Endothelial cell of umbilical vein (primary cell): ENCODE data around the gene ARID1B. TPM values are rescaled to one million over a fixed set of nuclear protein-coding genes. Genes with fewer than 3 reads are reported as not detected.

Experiments
- BruUV-seq: library from RNA; stranded (reverse); fragments of 400-500 nt; replicated peaks from 2 replicates; lab custom pipeline; 2021; lab: Mats Ljungman, UMichigan
- CTCF ChIA-PET: fragments of 300-600, 350-600 bp; sonication (Branson Sonifier 250); formaldehyde crosslinking; loops from one replicate; lab custom pipeline; 2021; ENCODE audit warnings: antibody characterized with exemption, inconsistent platforms; lab: Charles Lee
- POLR2A ChIA-PET: fragments of 300-600, 350-600 bp; sonication (Branson Sonifier 250); formaldehyde crosslinking; loops from one replicate; lab custom pipeline; 2021; ENCODE audit warnings: antibody characterized with exemption, inconsistent platforms; lab: Charles Lee
- DNase-seq: peaks from one replicate; pipeline ENCODE4 v3.0.0-alpha.2; 2011; ENCODE audit warnings: low read depth, low spot score
- FAIRE-seq: peaks from 2 replicates; lab custom pipeline; 2011; peaks lifted over from hg19 to GRCh38; lab: Jason Lieb, UNC
- H2AFZ ChIP-seq: 2 replicates; pipeline ENCODE4 v1.6.0; 2012; ENCODE audit warnings: low read depth, low read length, control low read depth, inconsistent platforms
- H3K27ac ChIP-seq: 2 replicates; pipeline ENCODE4 v1.5.1; 2011; ENCODE audit warnings: low read depth, mild to moderate bottlenecking, control low read depth, low read length, moderate library complexity; ENCODE audit not compliant: insufficient read depth
- H3K27me3 ChIP-seq, 2 experiments: 2 replicates each; pipeline versions ENCODE4 v1.6.0 to v1.6.1; 2011; ENCODE audit warnings: low read length in 2 of 2, mixed read lengths in 1 of 2; ENCODE audit not compliant: control insufficient read depth in 2 of 2, insufficient read depth in 2 of 2
- H3K36me3 ChIP-seq, 2 experiments: 2 replicates in 1 of 2; 3 replicates in 1 of 2; pipeline ENCODE4 v1.5.1; 2011; ENCODE audit warnings: low read length in 2 of 2, mild to moderate bottlenecking in 1 of 2, moderate library complexity in 1 of 2; ENCODE audit not compliant: control insufficient read depth in 2 of 2, insufficient read depth in 2 of 2; ENCODE audit errors: extremely low read depth in 1 of 2
- H3K4me1 ChIP-seq: 3 replicates; pipeline ENCODE4 v1.5.1; 2011; ENCODE audit warnings: mild to moderate bottlenecking, low read length; ENCODE audit not compliant: control insufficient read depth, insufficient read depth; ENCODE audit errors: extremely low read depth
- H3K4me2 ChIP-seq: 2 replicates; pipeline ENCODE4 v1.6.1; 2011; ENCODE audit warnings: low read length, control low read depth, mixed read lengths; ENCODE audit not compliant: insufficient read depth
- H3K4me3 ChIP-seq, 3 experiments: fragments of 200-600 bp in 1 of 3; sonication (generic), shearing (Covaris generic) in 1 of 3; replicated peaks in 1 of 3; 2 replicates each; pipeline ENCODE4 v1.5.1; 2011 to 2016; ENCODE audit warnings: control low read depth in 3 of 3, low read length in 3 of 3, mild to moderate bottlenecking in 2 of 3, inconsistent platforms in 1 of 3, low read depth in 1 of 3, moderate library complexity in 1 of 3; ENCODE audit not compliant: insufficient read depth in 1 of 3
- H3K79me2 ChIP-seq: 2 replicates; pipeline ENCODE4 v1.6.0; 2012; ENCODE audit warnings: low read length, inconsistent platforms; ENCODE audit not compliant: control insufficient read depth, insufficient read depth
- H3K9ac ChIP-seq: replicated peaks from 2 replicates; pipeline ENCODE3; 2011; ENCODE audit warnings: low read length, control low read depth; ENCODE audit not compliant: insufficient read depth; ENCODE audit errors: extremely low read depth
- H3K9me1 ChIP-seq: replicated peaks from 3 replicates; pipeline ENCODE4 v1.6.0; 2011; ENCODE audit warnings: mild to moderate bottlenecking, low read length; ENCODE audit not compliant: control insufficient read depth, insufficient read depth; ENCODE audit errors: extremely low read depth
- H3K9me3 ChIP-seq: replicated peaks from 2 replicates; pipeline ENCODE4 v1.5.1; 2012; ENCODE audit warnings: low read length, inconsistent platforms; ENCODE audit not compliant: control insufficient read depth, insufficient read depth
- H4K20me1 ChIP-seq: replicated peaks from 2 replicates; pipeline ENCODE3; 2011; ENCODE audit warnings: mild to moderate bottlenecking, low read length; ENCODE audit not compliant: control insufficient read depth, insufficient read depth; ENCODE audit errors: extremely low read depth
- CTCF ChIP-seq, 2 donors: IDR thresholded peaks; 1 replicate in 1 of 2; 2 replicates in 1 of 2; pipeline ENCODE4 v1.5.1; 2011; ENCODE audit warnings: low read length in 2 of 2, mild to moderate bottlenecking in 2 of 2, moderate library complexity in 2 of 2, control low read depth in 1 of 2, inconsistent platforms in 1 of 2, low read depth in 1 of 2; ENCODE audit not compliant: insufficient read depth in 1 of 2; ENCODE audit errors: extremely low read depth in 1 of 2
- EZH2 ChIP-seq: IDR thresholded peaks from 2 replicates; pipeline ENCODE4 v1.6.1; 2012; ENCODE audit warnings: borderline replicate concordance, low read depth, mild to moderate bottlenecking, moderate library complexity, low read length, inconsistent platforms; ENCODE audit not compliant: severe bottlenecking
- FOS ChIP-seq: IDR thresholded peaks from 2 replicates; pipeline ENCODE4 v1.6.1; 2011; ENCODE audit warnings: mild to moderate bottlenecking, low read length, moderate library complexity, borderline replicate concordance; ENCODE audit not compliant: insufficient read depth
- GATA2 ChIP-seq: IDR thresholded peaks from 2 replicates; pipeline ENCODE4 v1.7.0; 2011; ENCODE audit warnings: low read depth, mild to moderate bottlenecking, moderate library complexity, mixed read lengths, low read length; ENCODE audit not compliant: insufficient read length, insufficient read depth
- JUN ChIP-seq: IDR thresholded peaks from 2 replicates; pipeline ENCODE4 v1.6.1; 2011; ENCODE audit warnings: borderline replicate concordance, low read depth; ENCODE audit not compliant: insufficient read length, insufficient read depth
- MAX ChIP-seq: IDR thresholded peaks from 2 replicates; pipeline ENCODE4 v1.6.1; 2011; ENCODE audit not compliant: insufficient read depth, insufficient read length
- MYC ChIP-seq: IDR thresholded peaks from one replicate; pipeline ENCODE4 v1.6.1; 2011; ENCODE audit warnings: mild to moderate bottlenecking, low read depth, low read length
- POLR2A ChIP-seq: IDR thresholded peaks from 2 replicates; pipeline ENCODE4 v1.6.1; 2012; ENCODE audit warnings: low read depth, mild to moderate bottlenecking, control low read depth, low read length
- POLR2AphosphoS5 ChIP-seq: IDR thresholded peaks from 2 replicates; pipeline ENCODE4 v1.6.1; 2012; ENCODE audit warnings: low read depth, mild to moderate bottlenecking, control low read depth, low read length, moderate library complexity; ENCODE audit not compliant: insufficient read depth
- dilution Hi-C: fragments of 300-500 bp; cut with MboI; formaldehyde crosslinking; loops from one replicate; pipeline ENCODE4 v1.15.0; 2019; ENCODE audit warnings: low sequenced_read_pairs; ENCODE audit not compliant: extremely low pct_ligation_motif_present
- intact Hi-C: fragments of 100-400 bp; cut with micrococcal nuclease; formaldehyde crosslinking; loops from one replicate; pipeline ENCODE4 v1.10.0; 2022
- polyA plus RNA-seq, 4 experiments: library from polyadenylated mRNA; depleted of rRNA in 3 of 4; stranded (reverse) in 3 of 4; unstranded in 1 of 4; fragments of >200 nt; gene quantifications; 2 replicates each; pipeline versions ENCODE4 v1.2.1 to v1.2.3, GENCODE V29; 2011 to 2012; ENCODE audit warnings: missing spikeins in 1 of 4
- total RNA-seq: library from RNA; stranded (reverse); gene quantifications from 2 replicates; pipeline ENCODE4 v1.2.3, GENCODE V29; 2021

ARID1B gene
- total and polyA plus RNA-seq, 2 donors (not counting 3 experiments of a cell fraction or from before 2014, with no cell fraction given): 21.8 to 89.5 TPM

- dilution Hi-C loops (no loop called here), intact Hi-C loops (loop anchor here (5.0 kb wide), 1 partner anchor 65 kb away; no protein-coding TSS in a partner anchor)
- no peak overlapping the region for H2AFZ ChIP-seq
- no peak overlapping the region for H3K27ac ChIP-seq
- no peak overlapping the region for H3K4me3 ChIP-seq
- FAIRE-seq: no peak
- no peaks in the 10 kb centered on the region for H3K9me1 ChIP-seq
- ChIA-PET CTCF (no interaction called here), POLR2A (no interaction called here)
- no peak overlapping the region for H3K9ac ChIP-seq
- no peaks in the 10 kb centered on the region for H3K27me3 ChIP-seq
- H3K4me1 ChIP-seq: peaks cover 31% of the 10 kb centered on the region
- no peaks in the 10 kb centered on the region for H3K9me3 ChIP-seq
- H3K79me2 ChIP-seq: peaks cover 93% of the 10 kb centered on the region
- peaks cover 23% of the 10 kb centered on the region for H4K20me1 ChIP-seq
- BruUV-seq: no TSS peak
- no peak overlapping the region for H3K4me2 ChIP-seq
- TF ChIP-seq JUN: no peak
- no peak for TF ChIP-seq MYC
- no peak for TF ChIP-seq GATA2
- no peak for TF ChIP-seq POLR2AphosphoS5
- H3K36me3 ChIP-seq: no peaks in the 10 kb centered on the region
- DNase-seq: no peak
Measured at GRCh38 chr6:156846845-156847599, 69.8 kb downstream of the ARID1B start.

- dilution Hi-C loops: no loop called here
- Histone ChIP-seq H3K4me2 (peak overlapping the region; percentile 8), H2AFZ (no peak overlapping the region), H3K4me3 (no peak overlapping the region), H3K9me3 (no peaks in the 10 kb centered on the region), H3K9me1 (no peaks in the 10 kb centered on the region), H3K9ac (no peak overlapping the region), H3K4me1 (peaks cover 23% of the 10 kb centered on the region), H3K27ac (no peak overlapping the region), H3K36me3 (no peaks in the 10 kb centered on the region), H4K20me1 (peaks cover 20% of the 10 kb centered on the region), H3K27me3 (no peaks in the 10 kb centered on the region), H3K79me2 (peaks cover 95% of the 10 kb centered on the region)
- no peak for DNase-seq
- no TSS peak for BruUV-seq
- peak; percentile 57 for FAIRE-seq
- TF ChIP-seq MYC: no peak
- no peak for TF ChIP-seq EZH2
- no peak for TF ChIP-seq GATA2
- no peak for TF ChIP-seq JUN
- TF ChIP-seq POLR2AphosphoS5: no peak
- TF ChIP-seq MAX: no peak
- TF ChIP-seq POLR2A: no peak
- no peak for TF ChIP-seq CTCF (IDR thresholded peaks at IDR 0.05; ENCODE audit: extremely low read depth in 1 of 2, insufficient read depth in 1 of 2, low read depth in 1 of 2, low read length in 2 of 2)
- TF ChIP-seq FOS: no peak
- ChIA-PET POLR2A (no interaction called here), CTCF (interaction anchor here (1.5 kb wide), 1 partner anchor 9 kb away, joined by 3 read pairs; no protein-coding TSS in a partner anchor)
- intact Hi-C loops: loop anchor here (5.0 kb wide), 1 partner anchor 66 kb away; no protein-coding TSS in a partner anchor
Measured at GRCh38 chr6:156848123-156848522, 70.9 kb downstream of the ARID1B start.
